GM19238 (cell line): Measurements from ENCODE around the gene HLA-A.
"Not testable (repeated sequence)": the region's sequence is repeated elsewhere in the genome, so short reads cannot be mapped to it uniquely, and the experiment has no call there.

Source experiments
- DNase-seq: peaks from one replicate; pipeline ENCODE4 v3.0.0; 2011; ENCODE audit warnings: low spot score; ENCODE audit not compliant: insufficient read length

The HLA-A gene

DNA sequence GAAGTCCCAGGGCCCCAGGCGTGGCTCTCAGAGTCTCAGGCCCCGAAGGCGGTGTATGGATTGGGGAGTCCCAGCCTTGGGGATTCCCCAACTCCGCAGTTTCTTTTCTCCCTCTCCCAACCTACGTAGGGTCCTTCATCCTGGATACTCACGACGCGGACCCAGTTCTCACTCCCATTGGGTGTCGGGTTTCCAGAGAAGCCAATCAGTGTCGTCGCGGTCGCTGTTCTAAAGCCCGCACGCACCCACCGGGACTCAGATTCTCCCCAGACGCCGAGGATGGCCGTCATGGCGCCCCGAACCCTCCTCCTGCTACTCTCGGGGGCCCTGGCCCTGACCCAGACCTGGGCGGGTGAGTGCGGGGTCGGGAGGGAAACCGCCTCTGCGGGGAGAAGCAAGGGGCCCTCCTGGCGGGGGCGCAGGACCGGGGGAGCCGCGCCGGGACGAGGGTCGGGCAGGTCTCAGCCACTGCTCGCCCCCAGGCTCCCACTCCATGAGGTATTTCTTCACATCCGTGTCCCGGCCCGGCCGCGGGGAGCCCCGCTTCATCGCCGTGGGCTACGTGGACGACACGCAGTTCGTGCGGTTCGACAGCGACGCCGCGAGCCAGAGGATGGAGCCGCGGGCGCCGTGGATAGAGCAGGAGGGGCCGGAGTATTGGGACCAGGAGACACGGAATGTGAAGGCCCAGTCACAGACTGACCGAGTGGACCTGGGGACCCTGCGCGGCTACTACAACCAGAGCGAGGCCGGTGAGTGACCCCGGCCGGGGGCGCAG lies at the start of gene HLA-A:
Gene HLA-A, plus strand, starts transcription at position 258 of the 778 bp plus-strand sequence. Its CDS starts 22 bp downstream, at position 280.
- peak; percentile 90 for DNase-seq

GRCh38 chr6:29892696-29893095 lies 49.6 kb upstream of the HLA-A start:
- DNase-seq = no peak

GRCh38 chr6:29899281-29899680 lies 43.1 kb upstream of the HLA-A start:
- no peak for DNase-seq

DNA sequence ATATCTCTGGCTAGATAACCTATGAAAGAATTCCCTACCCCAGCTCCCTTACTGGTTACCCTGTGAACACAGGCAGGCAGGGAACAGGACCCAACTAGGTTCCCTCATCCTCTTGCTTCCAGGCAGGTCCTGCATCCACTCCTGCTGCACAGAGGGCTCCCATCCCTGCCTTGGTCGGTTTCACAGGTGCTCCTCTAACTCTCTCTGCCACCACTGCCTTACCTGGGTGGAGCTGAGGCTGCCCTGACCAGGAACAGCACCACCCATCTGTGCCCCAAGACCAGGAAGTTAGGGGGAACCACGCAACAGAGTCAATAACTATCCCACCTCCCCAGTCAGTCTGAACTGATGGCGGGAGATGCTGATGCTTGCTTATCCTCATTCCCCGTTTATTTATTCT lies 37.0 kb upstream of the HLA-A start:
- DNase-seq = no peak

- DNase-seq = no peak
These were observed 34.5 kb upstream of the HLA-A start for GRCh38 chr6:29907637-29908340.

GRCh38 chr6:29908341-29908662 lies 34.0 kb upstream of the HLA-A start:
- DNase-seq = no peak

GRCh38 chr6:29908710-29909109 lies 33.6 kb upstream of the HLA-A start:
- DNase-seq = no peak

- no peak for DNase-seq
These were observed 32.3 kb upstream of the HLA-A start for GRCh38 chr6:29909985-29910384.

DNA sequence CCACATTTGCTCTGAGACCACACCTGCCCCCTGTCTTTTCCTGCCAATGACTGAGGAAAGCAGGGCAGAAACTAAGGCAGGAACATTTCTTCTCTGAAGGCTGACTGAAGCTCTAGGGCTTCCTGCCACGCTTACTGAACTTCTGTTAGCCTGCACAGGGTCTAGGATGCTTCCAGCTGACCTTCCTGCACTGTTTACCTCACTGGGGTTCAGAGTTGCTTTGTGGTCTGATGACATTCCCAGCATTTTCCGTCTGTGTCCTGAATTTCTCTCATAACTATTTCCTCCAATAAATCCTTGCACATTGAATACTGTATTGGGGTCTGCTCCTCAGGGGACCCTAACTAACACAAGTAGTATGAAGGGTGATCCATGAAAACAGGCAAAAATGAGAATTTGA lies 29.5 kb upstream of the HLA-A start:
- DNase-seq = no peak

- no peak for DNase-seq
These were observed 25.6 kb upstream of the HLA-A start for GRCh38 chr6:29916741-29917140.

- no peak for DNase-seq
These were observed 24.5 kb upstream of the HLA-A start for GRCh38 chr6:29917857-29918256.

DNA sequence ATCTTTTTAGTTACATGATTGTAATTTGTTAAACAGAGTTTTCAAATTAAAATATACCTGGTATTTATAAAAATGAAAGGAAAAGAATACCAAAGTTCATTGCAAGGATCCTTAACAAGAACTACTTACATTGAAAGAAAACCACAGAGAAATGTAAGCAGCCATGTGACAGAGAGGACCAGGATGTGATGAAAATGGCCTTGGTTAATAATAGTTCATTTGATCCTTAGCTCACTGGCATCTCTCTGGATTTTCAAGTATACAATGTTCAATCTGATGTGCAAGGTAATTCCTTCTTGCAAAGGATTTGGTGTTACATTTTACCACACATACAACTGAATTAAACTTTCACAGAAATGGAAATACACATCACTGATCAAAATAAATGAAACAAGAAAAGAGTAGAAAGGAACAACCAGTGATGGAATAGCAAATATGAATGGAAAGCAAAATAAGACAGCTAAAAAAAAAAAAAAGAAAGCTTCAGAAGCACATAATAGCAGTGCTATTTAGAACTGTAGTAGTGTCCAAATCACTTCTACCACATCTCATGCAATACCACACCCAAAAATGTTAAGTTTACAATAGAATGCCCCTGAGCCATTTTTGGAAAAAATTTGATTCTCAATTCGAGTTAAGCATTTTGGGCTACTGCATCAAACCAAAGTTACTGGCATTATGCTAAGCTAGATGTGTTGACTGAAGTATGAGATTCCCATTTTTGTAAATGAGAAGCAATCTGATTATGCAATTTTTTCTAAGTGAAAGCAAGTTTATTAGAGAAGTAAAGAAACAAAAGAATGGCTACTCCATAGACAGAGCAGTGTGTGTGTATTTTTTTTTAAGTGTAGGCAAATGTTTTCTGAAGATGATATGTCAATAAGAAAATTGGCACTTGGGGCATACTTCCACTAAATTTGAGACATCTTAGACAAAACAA lies 22.6 kb upstream of the HLA-A start:
- no peak for DNase-seq

GRCh38 chr6:29924287-29924686 lies 18.0 kb upstream of the HLA-A start:
- DNase-seq = no peak

DNA sequence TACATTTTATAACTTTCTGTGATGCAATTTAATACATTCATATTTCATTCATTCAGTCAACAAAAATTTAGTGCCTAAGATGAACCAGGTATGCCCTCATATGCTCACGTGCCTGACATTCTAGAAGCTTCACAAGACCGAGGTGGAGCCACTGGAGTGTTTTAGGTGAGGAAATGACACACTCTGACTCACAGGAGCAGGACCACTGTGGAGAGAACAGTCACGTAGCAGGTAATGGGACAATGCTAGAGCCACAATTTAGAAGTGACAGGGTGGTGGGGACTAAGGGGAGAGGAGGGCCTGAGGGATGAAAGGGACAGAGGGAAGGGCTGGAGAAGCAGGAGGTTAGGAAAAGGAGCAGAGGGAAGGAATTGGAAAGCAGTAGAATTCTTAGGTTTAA lies 17.6 kb upstream of the HLA-A start:
- DNase-seq = no peak

DNA sequence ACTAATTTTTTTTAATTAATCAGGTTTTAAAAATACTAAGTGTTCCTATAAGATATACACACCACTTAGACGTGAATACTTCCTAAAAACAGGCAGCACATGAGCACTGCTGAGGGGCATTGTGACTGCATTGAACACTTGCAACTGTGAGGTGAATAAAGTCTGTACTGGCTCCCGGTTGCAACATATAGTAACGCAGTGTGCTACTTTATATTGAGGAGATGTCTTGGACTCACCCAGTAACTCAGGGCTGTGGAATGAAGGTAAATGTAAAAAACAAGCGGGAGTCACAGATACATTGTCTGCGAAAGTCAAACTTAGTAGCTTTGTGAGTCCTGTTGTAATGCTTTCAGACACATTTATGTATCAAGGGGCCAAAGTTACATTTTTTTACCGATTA lies 17.0 kb upstream of the HLA-A start:
- DNase-seq = no peak

DNA sequence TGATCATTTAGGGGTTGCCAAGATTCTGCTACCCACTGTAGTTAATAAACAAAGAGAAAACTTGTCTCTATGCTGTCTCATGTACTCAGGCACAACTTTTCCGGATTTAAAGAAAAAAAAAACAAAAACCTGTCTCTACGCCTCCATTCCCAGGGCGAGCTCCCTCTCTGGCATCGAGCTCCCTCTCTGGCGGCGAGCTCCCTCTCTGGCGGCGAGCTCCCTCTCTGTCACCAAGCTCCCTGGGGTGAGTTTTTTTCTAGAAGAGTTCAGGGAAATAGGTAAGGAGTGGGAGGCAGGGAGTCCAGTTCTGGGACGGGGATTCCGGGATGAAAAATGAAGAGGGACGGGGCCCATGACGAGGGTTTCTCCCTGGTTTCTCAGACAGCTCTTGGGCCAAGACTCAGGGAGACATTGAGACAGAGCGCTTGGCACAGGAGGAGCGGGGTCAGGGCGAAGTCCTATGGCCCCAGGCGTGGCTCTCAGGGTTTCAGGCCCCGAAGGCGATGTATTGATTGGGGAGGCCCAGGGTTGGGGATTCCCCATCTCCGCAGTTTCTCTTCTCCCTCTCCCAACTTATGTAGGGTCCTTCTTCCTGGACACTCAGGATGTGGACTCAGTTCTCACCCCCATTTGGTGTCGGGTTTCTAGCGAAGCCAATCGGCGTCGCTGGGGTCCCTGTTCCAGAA lies 16.5 kb upstream of the HLA-A start:
- DNase-seq = no peak

DNA sequence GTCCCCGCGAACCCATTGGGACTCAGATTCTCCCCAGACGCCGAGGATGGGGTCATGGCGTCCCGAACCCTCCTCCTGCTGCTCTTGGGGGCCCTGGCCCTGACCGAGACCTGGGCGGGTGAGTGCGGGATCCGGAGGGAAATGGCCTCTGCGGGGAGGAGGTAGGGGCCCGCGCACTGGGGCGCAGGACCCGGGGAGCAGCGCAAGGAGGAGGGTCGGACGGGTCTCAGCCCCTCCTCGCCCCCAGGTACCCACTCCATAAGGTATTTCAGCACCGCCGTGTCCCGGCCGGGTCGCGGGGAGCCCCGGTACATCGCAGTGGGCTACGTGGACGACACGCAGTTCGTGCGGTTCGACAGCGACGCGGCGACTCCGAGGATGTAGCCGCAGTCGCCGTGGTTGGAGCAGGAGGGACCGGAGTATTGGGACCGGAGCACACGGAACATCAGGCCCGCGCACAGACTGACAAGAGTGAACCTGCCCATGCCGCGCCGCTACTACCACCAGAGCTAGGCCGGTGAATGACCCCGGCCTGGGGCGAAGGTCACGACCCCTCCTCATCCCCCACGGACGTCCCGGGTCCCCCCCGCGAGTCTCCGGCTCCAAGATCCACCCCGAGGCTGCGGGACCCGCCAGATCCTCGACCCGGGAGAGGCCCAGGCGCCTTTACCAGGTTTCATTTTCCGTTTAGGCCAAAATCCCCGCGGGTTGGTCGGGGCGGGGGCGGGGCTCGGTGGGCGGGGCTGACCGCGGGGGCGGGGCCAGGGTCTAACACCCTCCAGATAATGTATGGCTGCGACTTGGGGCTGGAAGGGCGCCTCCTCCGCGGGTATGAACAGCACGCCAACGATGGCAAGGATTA lies 15.7 kb upstream of the HLA-A start:
- peak; percentile 71 for DNase-seq

DNA sequence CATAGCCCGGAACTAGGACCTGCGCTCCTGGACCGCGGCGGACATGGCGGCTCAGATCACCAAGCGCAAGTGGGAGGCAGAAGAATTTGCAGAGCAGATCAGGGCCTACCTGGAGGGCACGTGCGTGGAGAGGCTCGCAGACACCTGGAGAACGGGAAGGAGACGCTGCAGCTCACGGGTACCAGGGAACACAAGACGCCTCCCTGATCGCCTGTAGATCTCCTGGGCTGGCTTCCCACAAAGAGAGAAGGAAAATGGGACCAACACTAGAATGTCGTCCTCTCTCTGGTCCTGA lies 15.1 kb upstream of the HLA-A start:
- no peak for DNase-seq

- no peak for DNase-seq
These were observed 14.4 kb upstream of the HLA-A start for GRCh38 chr6:29927841-29928388.

DNA sequence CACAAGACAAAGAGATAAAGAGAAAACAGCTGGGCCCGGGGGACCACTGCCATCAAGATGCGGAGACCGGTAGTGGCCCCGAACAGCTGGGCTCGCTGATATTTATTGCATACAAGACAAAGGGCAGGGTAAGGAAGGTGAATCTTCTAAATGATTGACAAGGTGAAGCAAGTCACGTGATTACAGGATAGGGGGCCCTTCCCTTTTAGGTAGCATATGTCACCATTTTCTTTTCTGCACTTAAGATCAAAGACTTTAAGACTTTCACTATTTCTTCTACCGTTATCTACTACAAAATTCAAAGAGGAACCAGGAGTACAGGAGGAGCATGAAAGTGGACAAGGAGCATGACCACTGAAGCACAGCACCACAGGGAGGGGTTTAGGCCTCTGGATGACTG lies 12.3 kb upstream of the HLA-A start:
- DNase-seq = not testable (repeated sequence)
